IMR-90 (cell line): ENCODE results near the gene ELL. TPM values are rescaled to one million over a fixed set of nuclear protein-coding genes. Genes with fewer than 3 reads are reported as not detected.

Experiments used
- ATAC-seq: fragments of 200-7000 bp; cut with Tn5 transposase; 2 replicates; pipeline ENCODE4 v1.9.1; 2020; ENCODE audit warnings: low read depth, mild to moderate bottlenecking, moderate library complexity
- BruUV-seq: library from RNA; stranded (reverse); fragments of 400-500 nt; replicated peaks from 2 replicates; lab custom pipeline; 2021; lab: Mats Ljungman, UMichigan
- CTCF ChIA-PET: fragments of 300-600 bp; formaldehyde crosslinking; extraction: SDS; loops from one replicate; lab custom pipeline; 2021; ENCODE audit warnings: antibody characterized with exemption; lab: Yijun Ruan, JAX
- POLR2A ChIA-PET: fragments of 300-600 bp; sonication (Branson Sonifier 250); formaldehyde crosslinking; loops from one replicate; lab custom pipeline; 2022; ENCODE audit warnings: antibody characterized with exemption; ENCODE audit not compliant: unreplicated experiment; lab: Charles Lee
- DNase-seq: peaks from one replicate; pipeline ENCODE4 v3.0.0; 2013
- H2AFZ ChIP-seq: replicated peaks from 2 replicates; pipeline ENCODE3; 2013; ENCODE audit warnings: low read length, mild to moderate bottlenecking; ENCODE audit not compliant: poor library complexity
- H2AK5ac ChIP-seq: 2 replicates; pipeline ENCODE4 v1.6.1; 2013; ENCODE audit warnings: low read depth, low read length, inconsistent platforms
- H2AK9ac ChIP-seq: replicated peaks from 2 replicates; pipeline ENCODE3; 2013; ENCODE audit warnings: mild to moderate bottlenecking, low read depth, low read length, moderate library complexity; ENCODE audit not compliant: poor library complexity
- H2BK120ac ChIP-seq: 2 replicates; pipeline ENCODE4 v1.6.1; 2013; ENCODE audit warnings: low read depth, low read length, inconsistent platforms
- H2BK15ac ChIP-seq: 3 replicates; pipeline ENCODE4 v1.6.1; 2013; ENCODE audit warnings: low read depth, low read length, inconsistent platforms
- H2BK20ac ChIP-seq: 2 replicates; pipeline ENCODE4 v1.6.1; 2013; ENCODE audit warnings: low read depth, mild to moderate bottlenecking, inconsistent platforms, low read length, moderate library complexity
- H2BK5ac ChIP-seq: 2 replicates; pipeline ENCODE4 v1.6.1; 2013; ENCODE audit warnings: mild to moderate bottlenecking, low read depth, low read length, inconsistent platforms; ENCODE audit not compliant: poor library complexity, severe bottlenecking
- H3K14ac ChIP-seq: replicated peaks from 2 replicates; pipeline ENCODE4 v1.6.1; 2013; ENCODE audit warnings: low read depth, low read length, inconsistent platforms
- H3K18ac ChIP-seq: 2 replicates; pipeline ENCODE4 v1.6.1; 2013; ENCODE audit warnings: low read depth, low read length, control low read depth
- H3K23ac ChIP-seq: 2 replicates; pipeline ENCODE4 v1.6.1; 2013; ENCODE audit warnings: low read depth, low read length, inconsistent platforms
- H3K27ac ChIP-seq: 2 replicates; pipeline ENCODE4 v1.5.1; 2013; ENCODE audit warnings: mild to moderate bottlenecking, control low read depth, low read length; ENCODE audit not compliant: insufficient read depth
- H3K27me3 ChIP-seq: 2 replicates; pipeline ENCODE4 v1.6.1; 2013; ENCODE audit warnings: low read length; ENCODE audit not compliant: control insufficient read depth, insufficient read depth
- H3K36me3 ChIP-seq: 2 replicates; pipeline ENCODE4 v1.6.1; 2013; ENCODE audit warnings: low read length, mixed read lengths; ENCODE audit not compliant: control insufficient read depth, insufficient read depth
- H3K4ac ChIP-seq: 2 replicates; pipeline ENCODE4 v1.6.1; 2013; ENCODE audit warnings: low read depth, low read length, inconsistent platforms
- H3K4me1 ChIP-seq: 2 replicates; pipeline ENCODE4 v1.6.1; 2013; ENCODE audit warnings: low read length, mixed read lengths; ENCODE audit not compliant: control insufficient read depth, insufficient read depth
- H3K4me2 ChIP-seq: 2 replicates; pipeline ENCODE4 v1.6.1; 2013; ENCODE audit warnings: low read depth, mild to moderate bottlenecking, control low read depth, low read length, moderate library complexity
- H3K4me3 ChIP-seq: 2 replicates; pipeline ENCODE4 v1.5.1; 2013; ENCODE audit warnings: low read depth, mild to moderate bottlenecking, control low read depth, low read length, moderate library complexity; ENCODE audit not compliant: insufficient read depth
- H3K56ac ChIP-seq: 2 replicates; pipeline ENCODE4 v1.6.1; 2013; ENCODE audit warnings: low read length, inconsistent platforms; ENCODE audit not compliant: insufficient read depth; ENCODE audit errors: extremely low read depth
- H3K79me1 ChIP-seq, 2 experiments: 2 replicates each; pipeline ENCODE4 v1.6.1; 2013; ENCODE audit warnings: low read length in 2 of 2, inconsistent platforms in 1 of 2, low read depth in 1 of 2
- H3K9ac ChIP-seq: 2 replicates; pipeline ENCODE4 v1.6.1; 2013; ENCODE audit warnings: low read depth, low read length, control low read depth
- H3K9me1 ChIP-seq: 2 replicates; pipeline ENCODE4 v1.6.1; 2013; ENCODE audit warnings: low read length, inconsistent platforms; ENCODE audit not compliant: insufficient read depth
- H3K9me3 ChIP-seq: 2 replicates; pipeline ENCODE4 v1.6.1; 2013; ENCODE audit warnings: low read length; ENCODE audit not compliant: control insufficient read depth, insufficient read depth
- H4K20me1 ChIP-seq: 2 replicates; pipeline ENCODE4 v1.6.1; 2013; ENCODE audit warnings: low read length, inconsistent platforms; ENCODE audit not compliant: insufficient read depth
- H4K5ac ChIP-seq: 2 replicates; pipeline ENCODE4 v1.6.1; 2013; ENCODE audit warnings: mild to moderate bottlenecking, low read depth, low read length, control low read depth
- H4K8ac ChIP-seq, 2 experiments: 2 replicates each; pipeline ENCODE4 v1.6.1; 2013; ENCODE audit warnings: low read depth in 2 of 2, low read length in 2 of 2, control low read depth in 1 of 2, inconsistent platforms in 1 of 2
- H4K91ac ChIP-seq: 2 replicates; pipeline ENCODE4 v1.6.1; 2013; ENCODE audit warnings: low read depth, low read length, inconsistent platforms; ENCODE audit not compliant: insufficient read depth
- BHLHE40 ChIP-seq: fragments of 150-350 bp; IDR thresholded peaks from 2 replicates; pipeline ENCODE4 v1.6.1; 2016; ENCODE audit warnings: mild to moderate bottlenecking, low read depth, low read length
- CEBPB ChIP-seq: IDR thresholded peaks from 2 replicates; pipeline ENCODE4 v1.6.1; 2012; ENCODE audit warnings: low read depth, low read length, improper control_type of control experiment
- CHD1 ChIP-seq: IDR thresholded peaks from 2 replicates; pipeline ENCODE4 v1.6.1; 2012; ENCODE audit warnings: low read depth, low read length, improper control_type of control experiment
- CTCF ChIP-seq: conservative IDR thresholded peaks from 2 replicates; pipeline ENCODE4 v1.5.1; 2012; ENCODE audit warnings: mild to moderate bottlenecking, low read depth, low read length, improper control_type of control experiment
- ELK1 ChIP-seq: fragments of 150-350 bp; IDR thresholded peaks from 2 replicates; pipeline ENCODE4 v1.6.1; 2016; ENCODE audit warnings: low read depth, mild to moderate bottlenecking, low read length, moderate library complexity, borderline replicate concordance
- FOS ChIP-seq: fragments of 150-350 bp; IDR thresholded peaks from 2 replicates; pipeline ENCODE4 v1.6.1; 2016; ENCODE audit warnings: low read depth, low read length
- MAFK ChIP-seq: IDR thresholded peaks from 2 replicates; pipeline ENCODE4 v1.6.1; 2012; ENCODE audit warnings: low read depth, low read length, improper control_type of control experiment
- MAZ ChIP-seq: IDR thresholded peaks from 2 replicates; pipeline ENCODE4 v1.6.1; 2012; ENCODE audit warnings: low read depth, mild to moderate bottlenecking, low read length, improper control_type of control experiment, moderate library complexity, borderline replicate concordance
- MXI1 ChIP-seq: IDR thresholded peaks from 2 replicates; pipeline ENCODE4 v1.6.1; 2012; ENCODE audit warnings: low read depth, mild to moderate bottlenecking, low read length, moderate library complexity, borderline replicate concordance
- NFE2L2 ChIP-seq: fragments of 150-350 bp; IDR thresholded peaks from 2 replicates; pipeline ENCODE4 v1.6.1; 2016; ENCODE audit warnings: low read depth, mild to moderate bottlenecking, low read length
- POLR2A ChIP-seq: IDR thresholded peaks from 2 replicates; pipeline ENCODE4 v1.6.1; 2012; ENCODE audit warnings: mild to moderate bottlenecking, low read depth, low read length
- RAD21 ChIP-seq: IDR thresholded peaks from 2 replicates; pipeline ENCODE4 v1.6.1; 2012; ENCODE audit warnings: low read length, improper control_type of control experiment
- RCOR1 ChIP-seq: IDR thresholded peaks from 2 replicates; pipeline ENCODE4 v1.6.1; 2012; ENCODE audit warnings: mild to moderate bottlenecking, low read length, improper control_type of control experiment; ENCODE audit not compliant: insufficient replicate concordance
- RFX5 ChIP-seq: IDR thresholded peaks from 2 replicates; pipeline ENCODE4 v1.8.0; 2012; ENCODE audit warnings: low read depth, mild to moderate bottlenecking, low read length, moderate library complexity
- SMC3 ChIP-seq: fragments of 150-350 bp; IDR thresholded peaks from 2 replicates; pipeline ENCODE4 v1.6.1; 2016; ENCODE audit warnings: low read depth, mild to moderate bottlenecking, antibody characterized with exemption, low read length, moderate library complexity
- WGBS, 2 experiments: methylation state at CpG; one replicate each; pipeline versions ENCODE4 v1.1.5 to v1.1.7; 2013; ENCODE audit warnings: missing lambda C conversion rate in 2 of 2; ENCODE audit not compliant: insufficient read length in 1 of 2; ENCODE audit errors: extremely low coverage in 2 of 2; 5-methylcytosine and 5-hydroxymethylcytosine counted together
- dilution Hi-C: fragments of 300-500 bp; cut with HindIII; formaldehyde crosslinking; loops from one replicate; pipeline ENCODE4 v1.14.3; 2018; ENCODE audit warnings: low sequenced_read_pairs; ENCODE audit not compliant: unreplicated experiment
- in situ Hi-C: fragments of 300-500 bp; cut with MboI; formaldehyde crosslinking; loops from 3 replicates; pipeline ENCODE4 v1.14.3; 2019; ENCODE audit warnings: low sequenced_read_pairs, inconsistent platforms, mixed read lengths
- intact Hi-C: fragments of 100-400 bp; cut with micrococcal nuclease; formaldehyde crosslinking; loops from 2 replicates; pipeline ENCODE4 v1.10.0; 2022
- polyA plus RNA-seq, 3 experiments: library from polyadenylated mRNA; depleted of rRNA; stranded (reverse); fragments of >200 nt; gene quantifications; 2 replicates each; pipeline ENCODE4 v1.2.3, GENCODE V29; 2012; ENCODE audit warnings: low replicate concordance in 1 of 3
- total RNA-seq: library from RNA; depleted of rRNA; stranded (reverse); fragments of >200 nt; gene quantifications from 2 replicates; pipeline ENCODE4 v1.2.3, GENCODE V29; 2012
- TF ChIP-seq, protein P1 (sequence below): fragments of 150-350 bp; IDR thresholded peaks from 2 replicates; pipeline ENCODE4 v1.6.1; 2017; ENCODE audit warnings: mild to moderate bottlenecking, antibody characterized with exemption, low read length, low read depth

Gene ELL
- total and polyA plus RNA-seq, 2 of the 4 experiments (the other 2 are of a cell fraction): 6.3 to 13.1 TPM

DNA sequence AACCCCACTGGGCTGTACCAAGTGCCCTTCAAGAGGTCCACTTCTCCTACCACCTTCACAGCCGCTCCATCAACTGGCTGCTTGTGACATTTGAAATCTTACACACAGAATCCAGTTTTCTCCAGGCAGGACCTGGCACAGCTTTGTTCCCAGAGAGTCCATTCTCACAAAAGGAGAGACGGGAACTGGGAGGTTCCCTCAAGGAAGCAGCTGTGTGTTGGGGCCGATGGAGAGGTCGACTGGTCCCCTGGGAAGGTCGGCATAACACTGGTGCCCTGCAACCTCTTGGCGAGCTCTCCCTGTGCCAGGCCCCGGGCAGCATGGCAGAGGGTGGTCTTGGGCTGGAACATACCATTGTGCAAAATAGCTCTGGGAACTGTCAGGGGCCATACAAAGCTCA, 21.5 kb downstream of the ELL start:
- no peak for TF ChIP-seq CTCF
- TF ChIP-seq ELK1: no peak
- TF ChIP-seq BHLHE40: no peak
- TF ChIP-seq MAFK: no peak
- TF ChIP-seq FOS: no peak
- TF ChIP-seq RAD21: no peak
- no peak for TF ChIP-seq MAZ
- no peak for TF ChIP-seq RCOR1
- TF ChIP-seq CEBPB: no peak
- no peak for TF ChIP-seq POLR2A
- no peak for TF ChIP-seq RFX5
- TF ChIP-seq CHD1: no peak
- TF ChIP-seq, protein P1, sequence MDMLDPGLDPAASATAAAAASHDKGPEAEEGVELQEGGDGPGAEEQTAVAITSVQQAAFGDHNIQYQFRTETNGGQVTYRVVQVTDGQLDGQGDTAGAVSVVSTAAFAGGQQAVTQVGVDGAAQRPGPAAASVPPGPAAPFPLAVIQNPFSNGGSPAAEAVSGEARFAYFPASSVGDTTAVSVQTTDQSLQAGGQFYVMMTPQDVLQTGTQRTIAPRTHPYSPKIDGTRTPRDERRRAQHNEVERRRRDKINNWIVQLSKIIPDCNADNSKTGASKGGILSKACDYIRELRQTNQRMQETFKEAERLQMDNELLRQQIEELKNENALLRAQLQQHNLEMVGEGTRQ: no peak
- no peak for TF ChIP-seq SMC3
- no peak for TF ChIP-seq MXI1
- no peak for TF ChIP-seq NFE2L2
- Histone ChIP-seq H2AK5ac (no peak overlapping the region), H2BK5ac (no peak overlapping the region), H3K79me1 (peaks cover 14 to 100% of the 10 kb centered on the region in 2 experiments), H3K14ac (no peak overlapping the region), H3K4me3 (no peak overlapping the region), H4K91ac (no peak overlapping the region), H3K56ac (no peak overlapping the region), H3K4me1 (peaks cover 23% of the 10 kb centered on the region), H2BK15ac (no peak overlapping the region), H4K5ac (no peak overlapping the region), H3K9me1 (peaks cover 67% of the 10 kb centered on the region), H3K4me2 (no peak overlapping the region), H2AFZ (no peak overlapping the region), H3K27ac (no peak overlapping the region), H3K9me3 (no peaks in the 10 kb centered on the region), H2BK20ac (no peak overlapping the region), H3K18ac (no peak overlapping the region), H2BK120ac (no peak overlapping the region), H3K36me3 (no peaks in the 10 kb centered on the region), H3K9ac (no peak overlapping the region), H2AK9ac (no peak overlapping the region), H4K20me1 (peaks cover 100% of the 10 kb centered on the region), H3K23ac (0 out of 2 replicates have a peak overlapping the region, but pooled peaks have one; percentile 19), H4K8ac (no peak overlapping the region), H3K4ac (no peak overlapping the region), H3K27me3 (no peaks in the 10 kb centered on the region)
- DNase-seq: no peak
- 80% methylated on average over 7 of the region's 7 CpGs; no CpG with 5 or more reads in 1 of the 2 experiments for WGBS, 2 experiments
- intact Hi-C loops: no loop called here
- ChIA-PET POLR2A (no interaction called here), CTCF (no interaction called here)
- in situ Hi-C loops: no loop called here
- no TSS peak for BruUV-seq
- no peak for ATAC-seq
- dilution Hi-C loops: no loop called here
